Natural killer cell (primary cell): Measurements from ENCODE around the gene MCMBP. TPM values are rescaled to one million over a fixed set of nuclear protein-coding genes. Genes with fewer than 3 reads are reported as not detected.

Experiments used
- ATAC-seq, 3 donors: fragments of 150-1000 bp in 2 of 3; fragments of 200-7000 bp in 1 of 3; cut with Tn5 transposase; 1 replicate in 1 of 3; 2 replicates in 2 of 3; pipeline ENCODE4 v1.10.0; 2021; ENCODE audit warnings: mild to moderate bottlenecking in 2 of 3, moderate library complexity in 2 of 3
- DNase-seq, 2 donors: peaks; one replicate each; pipeline versions ENCODE4 v3.0.0 to v3.0.0-alpha.2; 2013 to 2021; ENCODE audit warnings: mixed read lengths in 1 of 2
- H3K27ac ChIP-seq: one replicate; pipeline ENCODE4 v1.5.1; 2013; ENCODE audit warnings: mild to moderate bottlenecking, low read length
- H3K27me3 ChIP-seq: one replicate; pipeline ENCODE4 v1.6.1; 2013; ENCODE audit warnings: low read length; ENCODE audit not compliant: control insufficient read depth, insufficient read depth
- H3K36me3 ChIP-seq: one replicate; pipeline ENCODE4 v1.6.1; 2013; ENCODE audit warnings: low read length; ENCODE audit not compliant: control insufficient read depth, insufficient read depth
- H3K4me1 ChIP-seq: one replicate; pipeline ENCODE4 v1.6.1; 2013; ENCODE audit warnings: low read length; ENCODE audit not compliant: control insufficient read depth, insufficient read depth
- H3K4me3 ChIP-seq: one replicate; pipeline ENCODE4 v1.5.1; 2013; ENCODE audit warnings: low read length
- H3K9me3 ChIP-seq: one replicate; pipeline ENCODE4 v1.6.1; 2013; ENCODE audit warnings: low read length; ENCODE audit not compliant: control insufficient read depth, insufficient read depth
- H3K27ac Mint-ChIP-seq, 2 donors: one replicate each; pipeline ENCODE4 v1.8.0; 2022; ENCODE audit warnings: mild to moderate bottlenecking in 2 of 2, mixed read lengths in 2 of 2, moderate library complexity in 1 of 2
- H3K27me3 Mint-ChIP-seq, 2 donors: one replicate each; pipeline ENCODE4 v1.8.0; 2022; ENCODE audit warnings: low read depth in 2 of 2, mixed read lengths in 2 of 2
- H3K36me3 Mint-ChIP-seq: one replicate; pipeline ENCODE4 v1.8.0; 2022; ENCODE audit warnings: mixed read lengths
- H3K4me1 Mint-ChIP-seq, 2 donors: one replicate each; pipeline ENCODE4 v1.8.0; 2022; ENCODE audit warnings: mixed read lengths in 2 of 2
- H3K4me3 Mint-ChIP-seq: one replicate; pipeline ENCODE4 v1.8.0; 2022; ENCODE audit warnings: mild to moderate bottlenecking, moderate library complexity, mixed read lengths
- H3K9me3 Mint-ChIP-seq, 2 donors: one replicate each; pipeline ENCODE4 v1.8.0; 2022; ENCODE audit warnings: mixed read lengths in 2 of 2
- CTCF ChIP-seq: fragments of 200-600 bp; IDR thresholded peaks from one replicate; pipeline ENCODE4 v1.8.0; 2022; ENCODE audit warnings: antibody characterized with exemption
- WGBS: methylation state at CpG from one replicate; pipeline ENCODE4 v1.1.7; 2013; ENCODE audit warnings: missing lambda C conversion rate; ENCODE audit not compliant: insufficient coverage; 5-methylcytosine and 5-hydroxymethylcytosine counted together
- intact Hi-C: fragments of 100-400 bp; cut with micrococcal nuclease; formaldehyde crosslinking; loops from one replicate; pipeline ENCODE4 v1.14.2; 2022
- total RNA-seq, 4 donors: library from RNA; stranded (reverse); fragments of 120-200 nt in 1 of 4; gene quantifications; one replicate each; pipeline versions ENCODE4 v1.2.3 to v1.2.4, GENCODE V29; 2013 to 2022

MCMBP gene
- total RNA-seq, 3 donors from 2014 or later (not counting 1 experiment from before 2014, with no cell fraction given): 26.4 to 39.2 (median 28.6) TPM

DNA sequence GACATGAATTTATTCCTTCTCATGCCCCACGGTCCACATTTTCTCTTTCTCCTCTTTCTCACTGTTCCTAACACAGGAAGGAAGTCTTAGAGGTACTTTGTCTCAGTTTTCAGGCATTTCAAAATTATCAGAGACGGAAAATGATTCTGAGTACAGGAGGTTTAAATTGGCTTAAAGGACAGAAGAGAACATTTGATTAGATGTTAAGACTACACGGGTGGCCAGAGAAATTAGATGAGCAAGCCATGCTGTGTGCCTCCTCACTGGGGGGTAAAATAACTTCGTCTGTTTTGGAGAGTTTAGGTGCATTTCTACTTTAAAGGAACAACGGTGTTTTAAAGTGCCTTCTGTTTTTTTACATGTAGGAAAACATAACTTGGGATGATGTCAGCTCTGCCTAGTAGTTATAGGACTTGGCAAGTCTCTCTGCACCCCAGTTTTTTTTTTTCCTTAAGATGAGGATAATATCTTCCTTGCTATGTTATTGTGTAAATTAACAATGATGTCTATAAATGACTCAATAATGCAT lies 66.9 kb downstream of the MCMBP start:
- H3K4me1 ChIP-seq: peaks cover 3% of the 10 kb centered on the region
- intact Hi-C loops: no loop called here
- Mint-ChIP-seq H3K4me3 (no peak overlapping the region), H3K9me3 (no peaks in the 10 kb centered on the region), H3K36me3 (no peaks in the 10 kb centered on the region), H3K27me3 (no peaks in the 10 kb centered on the region), H3K4me1 (peaks cover 0 to 6% of the 10 kb centered on the region in 2 donors), H3K27ac (no peak overlapping the region)
- ATAC-seq: no peak
- H3K27me3 ChIP-seq: no peaks in the 10 kb centered on the region
- DNase-seq: no peak
- WGBS: 79% methylated on average over 5 of the region's 5 CpGs
- H3K27ac ChIP-seq: no peak overlapping the region
- no peaks in the 10 kb centered on the region for H3K9me3 ChIP-seq
- peaks cover 7% of the 10 kb centered on the region for H3K36me3 ChIP-seq
- H3K4me3 ChIP-seq: no peak overlapping the region
- no peak for TF ChIP-seq CTCF

- Mint-ChIP-seq H3K36me3 (no peaks in the 10 kb centered on the region), H3K9me3 (no peaks in the 10 kb centered on the region), H3K27ac (no peak overlapping the region), H3K4me1 (peaks cover 0 to 6% of the 10 kb centered on the region in 2 donors), H3K4me3 (no peak overlapping the region), H3K27me3 (no peaks in the 10 kb centered on the region)
- Histone ChIP-seq H3K4me3 (no peak overlapping the region), H3K9me3 (no peaks in the 10 kb centered on the region), H3K27me3 (no peaks in the 10 kb centered on the region), H3K36me3 (peaks cover 9% of the 10 kb centered on the region), H3K27ac (no peak overlapping the region), H3K4me1 (peaks cover 3% of the 10 kb centered on the region)
- no peak for DNase-seq
- TF ChIP-seq CTCF: no peak
- WGBS: 100% methylated on average over 1 of the region's 1 CpG
- intact Hi-C loops: no loop called here
- ATAC-seq: no peak
These were observed 69.4 kb downstream of the MCMBP start for GRCh38 chr10:119803264-119803663.

- Mint-ChIP-seq H3K9me3 (no peaks in the 10 kb centered on the region), H3K27ac (no peak overlapping the region), H3K27me3 (no peaks in the 10 kb centered on the region), H3K4me1 (no peaks in the 10 kb centered on the region), H3K36me3 (peaks cover 5% of the 10 kb centered on the region), H3K4me3 (no peak overlapping the region)
- H3K4me1 ChIP-seq: no peaks in the 10 kb centered on the region
- no peak overlapping the region for H3K27ac ChIP-seq
- no peak for TF ChIP-seq CTCF
- DNase-seq (no peak), ATAC-seq (no peak)
- 90% methylated on average over 5 of the region's 6 CpGs for WGBS
- H3K27me3 ChIP-seq: no peaks in the 10 kb centered on the region
- H3K36me3 ChIP-seq: peaks cover 9% of the 10 kb centered on the region
- intact Hi-C loops: no loop called here
- H3K9me3 ChIP-seq: no peaks in the 10 kb centered on the region
- no peak overlapping the region for H3K4me3 ChIP-seq
These were observed 70.6 kb downstream of the MCMBP start for GRCh38 chr10:119801998-119802538.

DNA sequence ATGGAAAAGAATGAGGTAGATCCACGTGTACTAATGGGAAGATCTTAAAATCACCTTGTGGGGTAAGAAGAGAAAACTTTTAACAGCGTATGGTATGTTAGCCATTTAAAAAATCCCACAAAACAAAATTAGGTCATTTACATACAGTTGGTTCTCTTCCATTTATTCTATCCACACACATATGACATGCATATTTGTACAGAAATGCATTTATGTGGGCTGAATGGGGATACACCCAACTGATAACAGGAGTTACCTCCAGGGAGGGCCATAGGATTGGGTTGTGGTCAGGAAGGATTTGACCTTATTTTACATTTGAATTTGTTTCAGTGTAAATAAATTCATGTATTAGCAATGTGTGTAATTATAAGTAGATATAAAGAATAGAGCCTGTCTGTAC lies 71.5 kb downstream of the MCMBP start:
- 100% methylated on average over 1 of the region's 2 CpGs for WGBS
- no peak overlapping the region for H3K4me3 Mint-ChIP-seq
- TF ChIP-seq CTCF: no peak
- H3K36me3 ChIP-seq: peaks cover 7% of the 10 kb centered on the region
- no peaks in the 10 kb centered on the region for H3K9me3 Mint-ChIP-seq
- intact Hi-C loops: no loop called here
- H3K27me3 Mint-ChIP-seq: no peaks in the 10 kb centered on the region
- DNase-seq: no peak
- peaks cover 7% of the 10 kb centered on the region for H3K36me3 Mint-ChIP-seq
- H3K4me1 Mint-ChIP-seq: no peaks in the 10 kb centered on the region
- H3K27ac ChIP-seq: no peak overlapping the region
- H3K9me3 ChIP-seq: no peaks in the 10 kb centered on the region
- H3K4me3 ChIP-seq: no peak overlapping the region
- H3K27me3 ChIP-seq: no peaks in the 10 kb centered on the region
- H3K4me1 ChIP-seq: no peaks in the 10 kb centered on the region
- ATAC-seq: no peak
- no peak overlapping the region for H3K27ac Mint-ChIP-seq
